Stimulated activated effector memory CD8-positive, alpha-beta T cell treated with anti-CD3 and anti-CD28 coated beads, Interleukin-12 subunit alpha, Interleukin-12 subunit beta, amount 100 ng/mL, for 72 hours (primary cell): ENCODE results near the gene PC.

ENCODE experiments used
- ATAC-seq: fragments of 150-1000 bp; cut with Tn5 transposase; 2 replicates; pipeline ENCODE4 v1.10.0; 2021
- DNase-seq, 2 donors: peaks; one replicate each; pipeline ENCODE4 v3.0.0; 2021 to 2022; ENCODE audit warnings: low spot score in 2 of 2
- H3K27ac Mint-ChIP-seq: one replicate; pipeline ENCODE4 v1.8.0; 2022; ENCODE audit warnings: mild to moderate bottlenecking, mixed read lengths
- H3K36me3 Mint-ChIP-seq: one replicate; pipeline ENCODE4 v1.8.0; 2022; ENCODE audit warnings: mild to moderate bottlenecking, mixed read lengths
- H3K4me1 Mint-ChIP-seq: one replicate; pipeline ENCODE4 v1.8.0; 2022; ENCODE audit warnings: mixed read lengths
- H3K4me3 Mint-ChIP-seq: one replicate; pipeline ENCODE4 v1.8.0; 2022; ENCODE audit warnings: mild to moderate bottlenecking, mixed read lengths
- H3K9me3 Mint-ChIP-seq: one replicate; pipeline ENCODE4 v1.8.0; 2022; ENCODE audit warnings: mixed read lengths

PC gene

DNA sequence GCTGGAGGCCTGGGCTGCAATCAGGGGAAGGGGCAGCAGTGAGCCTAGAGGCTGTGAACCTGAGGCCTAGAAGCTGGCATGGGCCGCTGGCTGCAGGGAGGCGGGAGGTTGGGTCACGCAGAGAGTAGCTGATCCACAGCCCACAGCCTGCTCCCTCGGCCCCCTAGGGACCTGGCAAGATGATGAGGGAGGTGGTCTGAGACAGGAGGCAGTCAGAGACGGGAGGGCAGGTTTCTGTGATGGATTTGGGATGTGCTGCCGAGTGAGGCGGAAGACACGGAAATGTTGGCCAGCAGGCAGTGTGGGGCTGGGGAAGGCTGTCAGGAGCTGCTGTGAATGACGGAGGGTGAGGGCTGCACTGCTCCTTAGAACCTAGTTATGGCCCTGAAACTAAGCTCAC is 78.6 kb downstream of the PC start:
- ATAC-seq (no peak), DNase-seq (no peak)
- Mint-ChIP-seq H3K4me1 (peaks cover 29% of the 10 kb centered on the region), H3K36me3 (no peaks in the 10 kb centered on the region), H3K9me3 (no peaks in the 10 kb centered on the region), H3K27ac (no peak overlapping the region), H3K4me3 (no peak overlapping the region)

DNA sequence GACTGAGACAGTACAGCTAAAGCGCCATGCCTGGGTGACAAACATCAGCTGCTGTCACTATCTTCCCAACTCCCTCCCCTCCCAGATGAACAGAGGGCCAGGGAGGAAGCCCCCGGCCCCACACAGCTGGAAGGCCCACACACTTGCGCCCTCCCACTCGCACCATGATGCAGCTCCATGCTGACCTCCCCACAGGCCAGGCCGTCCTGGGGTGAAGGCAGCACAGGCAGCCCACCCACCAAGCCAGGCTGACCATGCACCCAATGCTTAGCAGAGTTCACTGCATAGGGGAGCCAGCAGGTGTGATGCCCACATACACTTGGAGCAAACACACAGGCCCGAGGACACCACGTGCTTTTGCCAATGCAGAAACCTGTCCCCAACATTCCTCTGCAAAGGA is 79.2 kb downstream of the PC start:
- Mint-ChIP-seq H3K36me3 (no peaks in the 10 kb centered on the region), H3K4me1 (peaks cover 34% of the 10 kb centered on the region), H3K9me3 (no peaks in the 10 kb centered on the region), H3K4me3 (no peak overlapping the region), H3K27ac (no peak overlapping the region)
- no peak for DNase-seq
- no peak for ATAC-seq

DNA sequence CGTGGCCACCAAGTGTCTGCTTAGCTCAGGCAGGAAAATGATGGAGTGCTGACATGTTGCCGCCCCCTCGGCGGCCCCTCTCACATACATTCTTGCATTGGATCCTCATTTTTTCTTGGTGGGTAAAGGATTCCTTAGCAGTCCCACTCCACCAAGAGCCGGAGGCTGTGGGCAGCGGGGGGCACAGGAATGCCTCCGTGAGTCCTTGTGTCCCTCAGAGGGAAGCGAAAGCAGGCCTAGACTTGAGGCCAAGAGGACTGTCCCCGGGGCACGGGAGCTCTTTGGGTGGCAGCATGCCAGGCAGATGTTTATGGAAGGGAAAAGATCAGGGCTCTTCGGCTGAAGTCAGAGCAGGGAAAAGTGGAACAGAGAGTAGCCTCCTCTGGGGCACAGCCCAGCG is 79.7 kb downstream of the PC start:
- H3K4me1 Mint-ChIP-seq = peaks cover 34% of the 10 kb centered on the region
- DNase-seq (no peak), ATAC-seq (no peak)
- H3K36me3 Mint-ChIP-seq = no peaks in the 10 kb centered on the region
- no peaks in the 10 kb centered on the region for H3K9me3 Mint-ChIP-seq
- H3K4me3 Mint-ChIP-seq = no peak overlapping the region
- H3K27ac Mint-ChIP-seq = no peak overlapping the region

DNA sequence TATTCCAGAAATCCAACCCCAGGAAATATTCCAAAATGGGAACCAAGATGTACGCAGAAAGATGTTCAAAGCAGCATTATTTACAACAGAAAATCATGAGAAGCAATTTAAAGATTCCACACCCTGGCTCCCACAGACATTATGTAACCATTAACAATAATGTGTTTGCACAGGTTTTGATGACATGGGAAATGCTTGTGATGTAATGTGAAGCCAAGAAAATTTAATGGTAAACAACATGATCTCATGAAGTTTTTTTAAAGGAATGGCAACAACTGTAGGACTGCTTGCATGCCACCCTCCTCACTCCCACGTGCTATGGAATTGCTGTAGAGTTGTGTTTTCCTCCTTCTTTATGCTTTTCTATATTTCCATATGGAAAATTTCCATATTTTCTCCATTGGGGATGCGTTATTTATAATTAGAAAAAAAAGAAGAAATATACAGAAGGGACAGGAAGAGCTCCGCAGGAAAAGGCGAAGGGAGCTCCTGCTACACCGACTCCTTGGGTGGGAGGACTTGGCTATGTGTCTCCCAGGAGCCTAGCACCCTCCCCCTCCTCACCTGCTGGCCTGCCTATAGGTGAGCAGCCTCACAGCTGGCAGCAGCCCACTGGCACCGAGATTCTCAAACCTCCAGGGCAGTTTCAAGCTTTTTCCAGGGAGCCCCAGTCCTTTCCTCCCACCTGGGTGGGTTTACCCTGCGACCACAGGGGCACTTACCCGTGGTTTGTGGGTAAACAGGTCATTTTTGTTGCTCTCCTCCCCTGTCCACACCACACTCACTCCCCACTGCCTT is 80.4 kb downstream of the PC start:
- Mint-ChIP-seq H3K4me3 (no peak overlapping the region), H3K36me3 (no peaks in the 10 kb centered on the region), H3K27ac (no peak overlapping the region), H3K4me1 (peaks cover 27% of the 10 kb centered on the region), H3K9me3 (no peaks in the 10 kb centered on the region)
- DNase-seq (no peak), ATAC-seq (no peak)

DNA sequence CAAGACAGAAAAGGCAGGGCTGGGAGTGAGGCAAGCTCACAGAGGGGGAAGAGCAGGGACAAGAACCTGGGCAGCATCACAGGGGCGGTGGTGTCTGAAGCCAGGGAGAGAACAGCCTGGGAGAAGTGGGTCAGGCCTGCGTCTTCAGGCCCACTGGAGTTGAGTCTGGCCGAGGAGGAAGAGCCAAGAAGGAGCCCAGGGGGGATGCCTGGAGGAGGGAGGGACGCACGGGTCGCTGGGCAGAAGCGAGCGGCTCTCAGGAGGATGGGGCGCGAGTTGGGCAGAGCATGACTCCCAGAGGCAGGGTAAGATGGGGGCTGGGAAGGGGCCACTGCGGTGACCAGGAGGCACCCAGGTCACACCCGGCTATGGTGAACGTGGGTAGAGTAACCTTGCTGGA is 82.8 kb downstream of the PC start:
- H3K9me3 Mint-ChIP-seq = no peaks in the 10 kb centered on the region
- ATAC-seq (peak; percentile 15), DNase-seq (no peak)
- H3K27ac Mint-ChIP-seq = no peak overlapping the region
- H3K4me3 Mint-ChIP-seq = no peak overlapping the region
- H3K36me3 Mint-ChIP-seq = no peaks in the 10 kb centered on the region
- peaks cover 10% of the 10 kb centered on the region for H3K4me1 Mint-ChIP-seq

DNA sequence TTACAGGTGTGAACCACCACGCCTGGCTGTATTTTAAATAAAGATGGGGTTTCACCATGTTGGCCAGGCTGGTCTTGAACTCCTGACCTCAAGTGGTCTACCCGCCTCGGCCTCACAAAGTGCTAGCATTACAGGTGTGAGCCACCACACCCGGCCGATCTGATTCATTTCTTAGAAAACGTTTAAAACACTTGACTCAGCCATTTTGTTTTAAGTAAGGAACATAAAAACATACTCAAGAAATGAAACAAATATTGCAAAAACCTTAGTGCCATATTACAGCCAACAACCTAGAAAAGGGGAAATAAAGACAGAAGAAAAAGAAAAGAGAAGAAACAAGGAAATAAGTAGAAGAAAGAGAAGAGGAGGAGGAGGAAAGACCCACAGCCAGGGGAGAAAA is 84.0 kb downstream of the PC start:
- Mint-ChIP-seq H3K36me3 (no peaks in the 10 kb centered on the region), H3K27ac (peak overlapping the region; percentile 38)

DNA sequence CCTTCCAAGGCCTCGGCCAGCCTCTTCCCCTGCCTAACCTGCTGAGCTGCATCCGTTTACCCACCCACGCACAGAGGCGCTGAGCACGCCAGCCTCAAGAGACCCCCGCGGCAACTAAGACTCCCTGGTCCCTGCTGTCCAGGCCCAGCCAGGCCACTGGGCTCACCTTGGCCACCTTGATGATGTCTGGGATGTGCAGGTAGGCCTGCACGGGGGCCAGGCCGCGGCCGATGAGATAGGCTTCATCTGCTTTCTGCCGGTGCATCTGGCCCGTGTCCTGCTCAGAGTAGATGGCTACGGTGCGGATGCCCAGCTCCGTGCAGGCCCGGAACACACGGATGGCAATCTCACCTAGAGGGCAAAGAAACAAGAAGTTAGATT is 86.7 kb downstream of the PC start:
- no peak for DNase-seq
- H3K4me3 Mint-ChIP-seq = no peak overlapping the region
- H3K4me1 Mint-ChIP-seq = peaks cover 19% of the 10 kb centered on the region
- H3K36me3 Mint-ChIP-seq = no peaks in the 10 kb centered on the region
- no peaks in the 10 kb centered on the region for H3K9me3 Mint-ChIP-seq
- ATAC-seq = no peak
- H3K27ac Mint-ChIP-seq = no peak overlapping the region

More for the DNA sequence above, 84.0 kb downstream of the PC start:
- no peak for DNase-seq
- peaks cover 10% of the 10 kb centered on the region for H3K4me1 Mint-ChIP-seq
- no peak for ATAC-seq
- H3K9me3 Mint-ChIP-seq = no peaks in the 10 kb centered on the region
- H3K4me3 Mint-ChIP-seq = no peak overlapping the region

DNA sequence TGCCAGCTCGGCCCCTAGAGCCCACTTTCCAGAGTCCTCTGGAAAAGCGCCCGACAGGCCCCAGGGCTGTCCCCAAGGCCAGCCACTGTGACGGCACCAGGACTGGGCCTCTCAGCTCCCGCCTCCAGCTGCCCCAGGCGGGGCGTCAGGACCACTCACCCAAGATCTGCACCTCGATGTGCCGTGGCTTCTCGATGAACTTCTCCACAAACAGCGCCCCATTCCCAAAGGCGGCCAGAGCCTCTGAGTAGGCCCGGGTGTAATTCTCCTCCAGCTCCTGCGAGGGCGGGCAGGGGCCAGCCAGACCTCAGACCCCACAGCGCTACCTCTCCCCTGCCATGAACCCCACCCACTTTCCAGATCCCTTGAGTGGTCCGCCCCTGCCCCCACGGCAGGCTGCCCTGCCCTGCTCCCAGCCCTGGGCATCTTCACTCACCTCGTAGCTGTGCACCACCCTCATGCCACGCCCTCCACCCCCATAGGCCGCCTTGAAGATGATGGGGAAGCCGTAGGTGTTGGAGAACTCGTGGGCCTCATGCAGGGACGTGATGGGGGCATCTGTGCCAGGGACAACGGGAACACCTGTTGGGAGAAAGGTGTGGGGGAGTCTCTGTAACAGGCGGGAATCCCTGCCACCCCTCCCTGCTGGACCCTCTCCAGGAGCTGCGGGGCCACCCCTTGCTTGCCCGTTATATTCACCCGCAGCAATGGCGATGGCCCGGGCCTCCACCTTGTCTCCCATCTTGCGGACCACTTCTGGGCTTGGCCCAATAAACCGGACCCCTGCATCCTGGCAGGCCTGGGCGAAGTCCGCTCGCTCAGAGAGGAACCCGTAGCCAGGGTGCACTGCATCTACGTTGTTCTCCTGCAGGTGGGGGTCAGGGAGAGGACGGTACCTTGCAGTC is 87.3 kb downstream of the PC start:
- Mint-ChIP-seq H3K4me3 (no peak overlapping the region), H3K9me3 (no peaks in the 10 kb centered on the region), H3K36me3 (no peaks in the 10 kb centered on the region), H3K27ac (no peak overlapping the region), H3K4me1 (peaks cover 19% of the 10 kb centered on the region)
- ATAC-seq (no peak), DNase-seq (no peak)

DNA sequence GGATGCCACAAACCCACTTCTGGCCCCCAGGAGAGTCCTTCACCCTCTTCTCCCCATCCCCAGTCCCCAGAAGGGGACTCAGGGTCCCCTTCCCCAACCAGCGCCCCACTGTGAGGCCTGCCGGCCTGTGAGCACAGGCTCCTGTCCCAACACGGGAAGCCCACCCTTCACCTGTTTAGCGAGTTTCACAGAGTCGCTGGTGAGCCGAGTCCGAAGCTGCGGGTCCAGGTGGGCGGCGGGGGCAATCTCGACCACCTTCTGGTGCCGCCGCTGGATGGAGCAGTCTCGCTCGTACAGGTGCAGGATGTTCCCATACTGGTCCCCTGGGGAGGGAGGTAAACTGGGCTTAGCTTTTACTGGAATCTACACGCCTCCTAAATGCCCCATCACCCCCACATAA is 88.1 kb downstream of the PC start:
- DNase-seq = no peak
- no peak overlapping the region for H3K4me3 Mint-ChIP-seq
- no peaks in the 10 kb centered on the region for H3K9me3 Mint-ChIP-seq
- H3K27ac Mint-ChIP-seq = no peak overlapping the region
- peaks cover 19% of the 10 kb centered on the region for H3K4me1 Mint-ChIP-seq
- H3K36me3 Mint-ChIP-seq = no peaks in the 10 kb centered on the region
- ATAC-seq = no peak

DNA sequence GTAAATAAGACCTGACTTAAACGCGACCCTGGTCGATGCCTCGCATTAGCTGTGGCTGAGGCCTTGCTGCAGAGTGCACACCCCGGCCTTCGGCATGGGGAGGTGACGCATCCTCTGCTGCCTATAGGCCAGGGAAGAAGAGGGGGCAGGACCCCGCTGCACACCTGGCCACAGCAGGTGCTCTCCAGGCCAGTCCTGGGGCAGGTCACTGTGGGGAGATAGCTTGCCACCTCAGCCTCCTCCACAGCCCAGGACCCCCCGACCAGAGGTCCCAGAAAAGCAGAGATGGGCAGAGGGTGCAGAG is 88.7 kb downstream of the PC start:
- no peak overlapping the region for H3K4me3 Mint-ChIP-seq
- H3K36me3 Mint-ChIP-seq = no peaks in the 10 kb centered on the region
- H3K9me3 Mint-ChIP-seq = no peaks in the 10 kb centered on the region
- ATAC-seq (no peak), DNase-seq (no peak)
- H3K4me1 Mint-ChIP-seq = peaks cover 18% of the 10 kb centered on the region
- H3K27ac Mint-ChIP-seq = no peak overlapping the region

DNA sequence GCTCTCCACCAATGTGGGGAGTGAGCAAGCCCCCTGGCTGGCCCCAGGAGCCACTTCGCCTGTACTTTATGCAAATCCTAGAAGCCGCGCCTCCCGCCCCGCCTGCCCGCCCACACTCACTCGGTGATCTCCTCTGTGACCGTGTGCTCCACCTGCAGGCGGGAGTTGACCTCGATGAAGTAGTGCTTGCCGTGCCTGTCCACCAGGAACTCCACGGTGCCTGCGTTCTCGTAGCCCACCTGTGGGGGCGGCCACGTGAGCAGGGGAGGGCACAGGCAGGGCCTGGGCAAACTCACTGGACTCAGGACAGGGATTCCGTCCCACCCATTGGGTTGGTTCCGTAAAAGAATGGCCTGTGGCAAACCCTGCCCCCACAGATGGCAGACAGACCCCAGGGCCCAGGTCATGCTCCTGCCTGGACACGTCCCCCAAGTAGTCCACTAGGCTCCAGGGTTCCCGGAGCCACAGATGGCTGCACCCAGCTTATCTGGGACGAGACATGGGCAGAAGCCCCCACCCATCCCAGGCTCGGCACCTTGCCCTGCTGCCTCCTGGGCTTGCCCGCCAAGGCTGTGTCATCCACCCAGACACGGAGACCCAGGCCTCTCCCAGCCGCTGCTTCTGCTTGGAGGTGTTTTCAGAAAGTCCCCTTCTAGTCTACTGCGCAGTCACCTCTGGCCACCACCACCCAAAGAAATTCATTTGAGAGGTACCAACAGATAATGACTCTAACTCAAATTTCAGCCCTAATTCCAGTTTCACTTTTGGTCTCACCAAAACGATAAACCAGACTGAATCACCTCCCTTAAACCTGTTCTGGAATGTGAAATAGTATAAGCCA is 89.2 kb downstream of the PC start:
- peak; percentile 89 for ATAC-seq
- no peaks in the 10 kb centered on the region for H3K36me3 Mint-ChIP-seq
- DNase-seq = peak; percentile 51 to 81
- no peaks in the 10 kb centered on the region for H3K9me3 Mint-ChIP-seq
- H3K27ac Mint-ChIP-seq = peak overlapping the region; percentile 20
- H3K4me3 Mint-ChIP-seq = peak overlapping the region; percentile 22
- H3K4me1 Mint-ChIP-seq = peaks cover 13% of the 10 kb centered on the region

DNA sequence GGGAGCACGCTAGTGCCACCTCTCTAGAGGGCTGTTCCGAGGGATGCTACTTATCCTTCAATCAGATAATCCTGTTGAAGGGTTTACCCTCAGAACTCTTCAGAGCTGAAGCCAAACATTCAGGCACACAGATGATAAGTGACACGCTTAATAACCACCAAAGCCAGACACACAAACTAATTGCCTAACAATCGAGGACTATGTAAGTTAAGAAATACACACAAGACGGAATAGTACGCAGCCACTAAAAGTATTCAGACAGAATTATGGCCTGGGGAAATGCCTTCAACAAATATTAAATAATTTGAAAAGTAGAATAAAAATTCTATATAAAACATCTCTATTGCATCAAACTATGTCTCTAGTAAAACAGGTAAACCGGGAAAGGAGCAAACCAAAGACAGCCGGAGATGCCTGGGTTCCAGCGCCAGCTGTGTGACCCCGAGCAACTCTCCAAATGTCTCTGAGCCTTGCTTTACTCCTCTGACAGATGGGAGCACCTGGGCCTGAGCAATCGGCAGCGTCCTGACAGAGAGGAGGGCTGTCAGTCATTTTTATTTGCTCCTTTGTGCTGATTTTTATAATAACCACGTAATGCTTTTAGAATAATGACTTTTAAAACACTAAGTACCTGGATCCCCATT is 90.0 kb downstream of the PC start:
- Mint-ChIP-seq H3K4me3 (no peak overlapping the region), H3K4me1 (peaks cover 13% of the 10 kb centered on the region), H3K27ac (no peak overlapping the region), H3K36me3 (no peaks in the 10 kb centered on the region), H3K9me3 (no peaks in the 10 kb centered on the region)
- ATAC-seq = no peak
- DNase-seq = no peak

DNA sequence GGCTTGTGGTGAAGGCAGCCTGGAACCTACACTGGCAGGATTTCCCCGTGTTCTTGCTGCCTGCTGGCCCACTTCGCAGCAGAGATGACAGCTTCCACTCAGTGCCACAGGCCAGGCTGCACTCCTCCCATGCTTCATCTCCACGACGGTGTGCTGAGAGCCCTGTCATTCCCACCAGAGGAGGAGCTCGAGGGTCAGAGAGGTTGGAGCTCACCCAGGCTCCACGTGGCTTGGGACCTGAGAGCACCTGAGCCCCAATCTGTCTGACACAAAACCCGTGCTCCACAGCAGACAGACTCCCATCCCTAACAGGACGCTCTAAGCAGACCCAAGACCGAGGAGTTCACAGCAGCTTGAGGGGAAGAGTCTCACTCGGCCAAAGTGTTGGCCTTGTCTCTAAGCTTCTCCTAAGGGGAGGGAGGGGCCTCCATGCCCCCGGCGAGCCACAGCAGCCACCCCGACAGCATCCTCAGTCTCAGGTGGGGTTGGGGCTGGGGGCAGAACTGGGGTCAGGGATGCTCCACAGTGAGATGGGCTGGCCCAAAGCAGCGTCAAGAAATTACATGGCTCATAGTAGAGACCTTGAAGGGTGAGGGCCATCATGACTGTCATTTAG is 90.7 kb downstream of the PC start:
- Mint-ChIP-seq H3K4me3 (no peak overlapping the region), H3K27ac (no peak overlapping the region), H3K36me3 (no peaks in the 10 kb centered on the region), H3K9me3 (no peaks in the 10 kb centered on the region), H3K4me1 (peaks cover 13% of the 10 kb centered on the region)
- DNase-seq (no peak), ATAC-seq (no peak)

DNA sequence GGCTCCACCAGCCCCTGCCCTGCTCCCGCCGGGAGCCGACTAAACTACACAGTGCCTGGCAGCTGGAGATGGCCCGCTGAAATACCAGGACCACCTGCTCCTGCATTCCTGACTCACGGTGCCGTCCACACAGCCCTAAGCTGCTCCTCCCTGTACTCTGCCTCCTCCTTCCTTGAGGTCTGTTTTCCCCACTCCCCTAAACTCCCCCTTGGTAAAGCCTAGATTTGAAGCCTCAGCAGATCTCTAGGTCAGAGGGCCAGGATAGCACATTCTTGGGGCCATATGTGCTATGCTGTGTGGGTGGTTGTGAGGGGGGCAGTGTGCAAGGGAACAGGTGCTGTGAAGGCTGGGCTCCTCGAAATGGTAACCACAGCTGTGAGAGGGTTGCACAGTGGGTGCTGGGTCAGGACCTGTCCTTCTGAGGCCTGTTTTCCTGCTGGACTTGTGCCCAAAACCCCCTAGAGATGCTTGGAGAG is 91.6 kb downstream of the PC start:
- no peak for DNase-seq
- Mint-ChIP-seq H3K27ac (no peak overlapping the region), H3K4me1 (peaks cover 13% of the 10 kb centered on the region), H3K9me3 (no peaks in the 10 kb centered on the region), H3K36me3 (no peaks in the 10 kb centered on the region), H3K4me3 (no peak overlapping the region)
- no peak for ATAC-seq

DNA sequence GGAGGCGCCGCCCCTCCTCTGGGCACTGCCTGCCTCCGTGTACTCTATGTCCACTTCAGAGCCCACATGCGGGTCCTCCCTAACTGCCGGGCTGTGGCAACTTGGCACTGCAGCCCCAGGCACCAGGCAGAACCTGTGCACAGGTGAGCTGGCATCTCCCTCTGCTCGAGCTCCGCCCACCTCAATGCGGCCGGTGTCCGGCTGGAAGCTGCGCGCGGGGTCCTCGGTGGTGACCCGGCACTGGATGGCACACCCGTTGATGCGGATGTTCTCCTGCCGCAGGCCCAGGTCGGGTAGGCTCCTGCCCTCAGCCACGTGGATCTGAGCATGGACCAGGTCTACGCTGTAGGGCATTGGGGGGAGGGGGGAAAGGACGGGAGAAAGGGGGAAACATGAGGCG is 92.2 kb downstream of the PC start:
- H3K4me3 Mint-ChIP-seq = no peak overlapping the region
- H3K4me1 Mint-ChIP-seq = peaks cover 13% of the 10 kb centered on the region
- ATAC-seq = no peak
- H3K36me3 Mint-ChIP-seq = no peaks in the 10 kb centered on the region
- H3K9me3 Mint-ChIP-seq = no peaks in the 10 kb centered on the region
- no peak for DNase-seq
- no peak overlapping the region for H3K27ac Mint-ChIP-seq
